ENCODE results near the gene TMEM88. TPM values are rescaled to one million over a fixed set of nuclear protein-coding genes. Genes with fewer than 3 reads are reported as not detected.
A peak's percentile ranks its signal among the peaks of the same experiment; 100 is the strongest.

TMEM88 gene
- polyA plus RNA-seq, 1 donor from 2014 or later = 4.2 TPM

- Histone ChIP-seq H3K4me3 (ENCODE audit: low read length) (peak overlapping the region; percentile 100), H3K36me3 (ENCODE audit: insufficient read depth, low read length) (no peaks in the 10 kb centered on the region), H3F3A (ENCODE audit: insufficient read depth, low read length, poor library complexity, severe bottlenecking) (peaks cover 12% of the 10 kb centered on the region), H3K79me2 (replicated peaks; ENCODE audit: insufficient read depth, low read length) (peaks cover 60% of the 10 kb centered on the region), H3K9me2 (ENCODE audit: insufficient read depth, low read length) (no peaks in the 10 kb centered on the region), H3K27me3 (ENCODE audit: insufficient read depth, low read depth, low read length) (no peaks in the 10 kb centered on the region), H3K4me2 (ENCODE audit: low read length) (peak overlapping the region; percentile 93), H2AFZ (ENCODE audit: low read depth, low read length) (no peak overlapping the region), H3K27ac (ENCODE audit: low read length) (peak overlapping the region; percentile 99), H3K9ac (ENCODE audit: low read length) (peak overlapping the region; percentile 100), H3K9me3 (ENCODE audit: low read length) (no peaks in the 10 kb centered on the region), H4K20me1 (ENCODE audit: insufficient read depth) (no peaks in the 10 kb centered on the region)
- TF ChIP-seq MXI1 (conservative IDR thresholded peaks at IDR 0.05; ENCODE audit: poor library complexity, severe bottlenecking) (peak; percentile 58), EP300 (conservative IDR thresholded peaks at IDR 0.05; ENCODE audit: poor library complexity, severe bottlenecking) (no peak)
Observed at GRCh38 chr17:7886227-7887037, 31.6 kb downstream of the TMEM88 start.

GRCh38 chr17:7887038-7887481, 32.2 kb downstream of the TMEM88 start:
- no peak overlapping the region for H2AFZ ChIP-seq (ENCODE audit: low read depth, low read length)
- H3F3A ChIP-seq (ENCODE audit: insufficient read depth, low read length, poor library complexity, severe bottlenecking) = peaks cover 12% of the 10 kb centered on the region
- H3K79me2 ChIP-seq (replicated peaks; ENCODE audit: insufficient read depth, low read length) = peaks cover 61% of the 10 kb centered on the region
- H3K4me3 ChIP-seq (ENCODE audit: low read length) = peak overlapping the region; percentile 100
- peak overlapping the region; percentile 100 for H3K9ac ChIP-seq (ENCODE audit: low read length)
- no peaks in the 10 kb centered on the region for H4K20me1 ChIP-seq (ENCODE audit: insufficient read depth)
- peak overlapping the region; percentile 93 for H3K4me2 ChIP-seq (ENCODE audit: low read length)
- H3K27me3 ChIP-seq (ENCODE audit: insufficient read depth, low read depth, low read length) = no peaks in the 10 kb centered on the region
- no peaks in the 10 kb centered on the region for H3K36me3 ChIP-seq (ENCODE audit: insufficient read depth, low read length)
- H3K9me2 ChIP-seq (ENCODE audit: insufficient read depth, low read length) = no peaks in the 10 kb centered on the region
- H3K9me3 ChIP-seq (ENCODE audit: low read length) = no peaks in the 10 kb centered on the region
- H3K27ac ChIP-seq (ENCODE audit: low read length) = peak overlapping the region; percentile 99
- peak; percentile 64 for TF ChIP-seq POLR2AphosphoS5 (IDR thresholded peaks at IDR 0.05)
- TF ChIP-seq CTCF (IDR thresholded peaks at IDR 0.05; ENCODE audit: poor library complexity, severe bottlenecking) = peak; percentile 51
- peak; percentile 45 for TF ChIP-seq RAD21 (conservative IDR thresholded peaks at IDR 0.05)
- peak; percentile 56 for TF ChIP-seq SMC3 (conservative IDR thresholded peaks at IDR 0.05; ENCODE audit: poor library complexity)
- no peak for TF ChIP-seq EZH2 (IDR thresholded peaks at IDR 0.05; ENCODE audit: borderline replicate concordance, insufficient read depth, low read length, poor library complexity, severe bottlenecking)
- no peak for TF ChIP-seq MXI1 (conservative IDR thresholded peaks at IDR 0.05; ENCODE audit: poor library complexity, severe bottlenecking)
- peak; percentile 61 for TF ChIP-seq TAF1 (IDR thresholded peaks at IDR 0.05; ENCODE audit: low read depth)
- TF ChIP-seq EP300 (conservative IDR thresholded peaks at IDR 0.05; ENCODE audit: poor library complexity, severe bottlenecking) = peak; percentile 83
- peak; percentile 70 for TF ChIP-seq REST (IDR thresholded peaks at IDR 0.05; ENCODE audit: borderline replicate concordance)

Data from neural cell (in vitro differentiated cells).